Calu3 (cell line): ENCODE measurements around the gene GPR68. TPM values are rescaled to one million over a fixed set of nuclear protein-coding genes. Genes with fewer than 3 reads are reported as not detected.

Experiments used
- BruUV-seq: library from RNA; stranded (reverse); fragments of 400-500 nt; replicated peaks from 2 replicates; lab custom pipeline; 2021; lab: Mats Ljungman, UMichigan
- CTCF ChIA-PET: fragments of 300-600 bp; sonication (Branson Sonifier 250); formaldehyde crosslinking; loops from one replicate; lab custom pipeline; 2022; ENCODE audit warnings: antibody characterized with exemption; lab: Charles Lee
- DNase-seq: peaks from one replicate; pipeline ENCODE4 v3.0.0; 2022
- H3K27ac Mint-ChIP-seq: one replicate; pipeline ENCODE4 v1.8.0; 2022; ENCODE audit warnings: mixed read lengths; ENCODE audit not compliant: unreplicated experiment
- H3K27me3 Mint-ChIP-seq: one replicate; pipeline ENCODE4 v1.8.0; 2022; ENCODE audit warnings: mixed read lengths; ENCODE audit not compliant: unreplicated experiment
- H3K36me3 Mint-ChIP-seq: one replicate; pipeline ENCODE4 v1.8.0; 2022; ENCODE audit warnings: mild to moderate bottlenecking, moderate library complexity, mixed read lengths; ENCODE audit not compliant: insufficient read depth, unreplicated experiment
- H3K4me1 Mint-ChIP-seq: one replicate; pipeline ENCODE4 v1.8.0; 2022; ENCODE audit warnings: mild to moderate bottlenecking, low read depth, mixed read lengths; ENCODE audit not compliant: unreplicated experiment
- H3K4me3 Mint-ChIP-seq: one replicate; pipeline ENCODE4 v1.8.0; 2022; ENCODE audit warnings: mild to moderate bottlenecking, low read depth, moderate library complexity, mixed read lengths; ENCODE audit not compliant: unreplicated experiment
- H3K9me3 Mint-ChIP-seq: one replicate; pipeline ENCODE4 v1.8.0; 2022; ENCODE audit warnings: low read depth, mixed read lengths; ENCODE audit not compliant: unreplicated experiment
- CTCF ChIP-seq: fragments of 200-600 bp; IDR thresholded peaks from one replicate; pipeline ENCODE4 v1.8.0; 2022; ENCODE audit warnings: antibody characterized with exemption; ENCODE audit not compliant: unreplicated experiment
- intact Hi-C: fragments of 100-400 bp; cut with micrococcal nuclease; formaldehyde crosslinking; loops from one replicate; pipeline ENCODE4 v1.10.0; 2022; ENCODE audit not compliant: unreplicated experiment
- total RNA-seq: library from RNA; stranded (reverse); gene quantifications from 2 replicates; pipeline ENCODE4 v1.2.3, GENCODE V29; 2022

GPR68 gene
- total RNA-seq, 1 experiment from 2014 or later: not detected

- Mint-ChIP-seq H3K36me3 (no peaks in the 10 kb centered on the region), H3K4me3 (no peak overlapping the region), H3K27ac (no peak overlapping the region), H3K9me3 (no peaks in the 10 kb centered on the region), H3K4me1 (no peaks in the 10 kb centered on the region), H3K27me3 (no peaks in the 10 kb centered on the region)
- no TSS peak for BruUV-seq
- CTCF ChIA-PET: no interaction called here
- no peak for TF ChIP-seq CTCF
- DNase-seq: no peak
- intact Hi-C loops: no loop called here
Observed at GRCh38 chr14:91273273-91273884, 28.9 kb upstream of the GPR68 start.

- no peaks in the 10 kb centered on the region for H3K9me3 Mint-ChIP-seq
- no peaks in the 10 kb centered on the region for H3K27me3 Mint-ChIP-seq
- no peak for TF ChIP-seq CTCF
- no peak overlapping the region for H3K4me3 Mint-ChIP-seq
- no peaks in the 10 kb centered on the region for H3K36me3 Mint-ChIP-seq
- no peak for DNase-seq
- CTCF ChIA-PET: no interaction called here
- BruUV-seq: no TSS peak
- H3K27ac Mint-ChIP-seq: no peak overlapping the region
- no peaks in the 10 kb centered on the region for H3K4me1 Mint-ChIP-seq
- intact Hi-C loops: no loop called here
Observed at GRCh38 chr14:91272341-91273272, 28.1 kb upstream of the GPR68 start.

GRCh38 chr14:91271639-91272038 is 27.1 kb upstream of the GPR68 start:
- Mint-ChIP-seq H3K4me1 (no peaks in the 10 kb centered on the region), H3K27ac (no peak overlapping the region), H3K9me3 (no peaks in the 10 kb centered on the region), H3K27me3 (no peaks in the 10 kb centered on the region), H3K36me3 (no peaks in the 10 kb centered on the region), H3K4me3 (no peak overlapping the region)
- BruUV-seq: no TSS peak
- TF ChIP-seq CTCF: no peak
- CTCF ChIA-PET: no interaction called here
- DNase-seq: no peak
- intact Hi-C loops: no loop called here

GRCh38 chr14:91270619-91271018 is 26.1 kb upstream of the GPR68 start:
- H3K27ac Mint-ChIP-seq: no peak overlapping the region
- H3K36me3 Mint-ChIP-seq: no peaks in the 10 kb centered on the region
- no peaks in the 10 kb centered on the region for H3K4me1 Mint-ChIP-seq
- no peaks in the 10 kb centered on the region for H3K9me3 Mint-ChIP-seq
- peaks cover 5% of the 10 kb centered on the region for H3K27me3 Mint-ChIP-seq
- H3K4me3 Mint-ChIP-seq: no peak overlapping the region
- no peak for TF ChIP-seq CTCF
- no peak for DNase-seq
- CTCF ChIA-PET: interaction anchor here (0.6 kb wide), 1 partner anchor 20 kb away, joined by 3 read pairs; no protein-coding TSS in a partner anchor
- BruUV-seq: no TSS peak
- intact Hi-C loops: no loop called here
